ENCODE results near the gene EEA1.
A peak's percentile ranks its signal among the peaks of the same experiment; 100 is the strongest.
"Not testable (repeated sequence)": the region's sequence is repeated elsewhere in the genome, so short reads cannot be mapped to it uniquely, and the experiment has no call there.

EEA1 gene

GRCh38 chr12:92928962-92929915 lies at the start of gene EEA1:
TSS of gene EEA1 (minus strand) at chr12:92929295. CDS start at chr12:92929066, 229 bp downstream.
- DNase-seq (ENCODE audit: low spot score), result peak; percentile 95

- no peak for DNase-seq (ENCODE audit: low spot score)
Observed at GRCh38 chr12:92978607-92979006, 49.5 kb upstream of the EEA1 start.

- DNase-seq (ENCODE audit: low spot score), result no peak
Observed at GRCh38 chr12:92977326-92977725, 48.2 kb upstream of the EEA1 start.

GRCh38 chr12:92974759-92975158 lies 45.7 kb upstream of the EEA1 start:
- DNase-seq (ENCODE audit: low spot score), result no peak

GRCh38 chr12:92973614-92974013 lies 44.5 kb upstream of the EEA1 start:
- no peak for DNase-seq (ENCODE audit: low spot score)

GRCh38 chr12:92971859-92972524 lies 42.9 kb upstream of the EEA1 start:
- peak; percentile 32 for DNase-seq (ENCODE audit: low spot score)

GRCh38 chr12:92968176-92968813 lies 39.2 kb upstream of the EEA1 start:
- no peak for DNase-seq (ENCODE audit: low spot score)

- not testable (repeated sequence) for DNase-seq (ENCODE audit: low spot score)
Observed at GRCh38 chr12:92964378-92964777, 35.3 kb upstream of the EEA1 start.

- no peak for DNase-seq (ENCODE audit: low spot score)
Observed at GRCh38 chr12:92961949-92962348, 32.9 kb upstream of the EEA1 start.

GRCh38 chr12:92955997-92956663 lies 27.0 kb upstream of the EEA1 start:
- DNase-seq (ENCODE audit: low spot score), result no peak

GRCh38 chr12:92953747-92954146 lies 24.7 kb upstream of the EEA1 start:
- no peak for DNase-seq (ENCODE audit: low spot score)

- DNase-seq (ENCODE audit: low spot score), result no peak
Observed at GRCh38 chr12:92952394-92952793, 23.3 kb upstream of the EEA1 start.

GRCh38 chr12:92951006-92951405 lies 21.9 kb upstream of the EEA1 start:
- no peak for DNase-seq (ENCODE audit: low spot score)

GRCh38 chr12:92950011-92950410 lies 20.9 kb upstream of the EEA1 start:
- DNase-seq (ENCODE audit: low spot score), result no peak

GRCh38 chr12:92949466-92949865 lies 20.4 kb upstream of the EEA1 start:
- DNase-seq (ENCODE audit: low spot score), result no peak

GRCh38 chr12:92947589-92948215 lies 18.6 kb upstream of the EEA1 start:
- no peak for DNase-seq (ENCODE audit: low spot score)

GRCh38 chr12:92945659-92946220 lies 16.6 kb upstream of the EEA1 start:
- no peak for DNase-seq (ENCODE audit: low spot score)

- DNase-seq (ENCODE audit: low spot score), result no peak
Observed at GRCh38 chr12:92943482-92944250, 14.6 kb upstream of the EEA1 start.

- DNase-seq (ENCODE audit: low spot score), result no peak
Observed at GRCh38 chr12:92942905-92943304, 13.8 kb upstream of the EEA1 start.

- no peak for DNase-seq (ENCODE audit: low spot score)
Observed at GRCh38 chr12:92939116-92939515, 10.0 kb upstream of the EEA1 start.

GRCh38 chr12:92938638-92939037 lies 9.5 kb upstream of the EEA1 start:
- no peak for DNase-seq (ENCODE audit: low spot score)
